ENCODE measurements around the gene RGS14. TPM values are rescaled to one million over a fixed set of nuclear protein-coding genes. Genes with fewer than 3 reads are reported as not detected.

Gene RGS14
- total RNA-seq, 2 experiments from 2014 or later = 124 to 132 TPM

DNA sequence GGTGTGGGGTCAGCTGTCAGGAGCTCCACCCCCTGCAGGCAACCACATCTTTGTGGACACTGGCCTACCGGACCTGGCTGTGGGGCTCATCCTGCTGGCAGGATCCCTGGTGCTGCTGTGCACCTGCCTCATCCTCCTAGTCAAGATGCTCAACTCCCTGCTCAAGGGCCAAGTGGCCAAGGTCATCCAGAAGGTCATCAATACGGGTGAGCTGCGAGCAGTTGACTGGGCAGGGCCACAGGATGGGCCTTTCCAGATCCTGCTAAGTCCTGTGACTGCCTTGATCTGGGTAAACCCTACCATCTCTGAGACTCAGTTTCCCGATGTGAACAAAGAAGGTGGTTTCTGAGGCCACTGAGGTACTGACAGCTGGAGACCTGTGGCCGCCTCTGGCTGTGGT lies 36.3 kb downstream of the RGS14 start:
- Mint-ChIP-seq H3K27me3 (peaks cover 4% of the 10 kb centered on the region), H3K9me3 (no peaks in the 10 kb centered on the region), H3K4me3 (no peak overlapping the region), H3K27ac (no peak overlapping the region), H3K4me1 (peaks cover 25% of the 10 kb centered on the region), H3K36me3 (ENCODE audit: low read depth) (no peaks in the 10 kb centered on the region)
- ChIA-PET POLR2A (no interaction called here), CTCF (interaction anchor here (1.2 to 53.2 kb wide), 4 partner anchors 8 to 65 kb away, joined by 3 to 1643 read pairs (median 80); partner anchors contain the start of genes DBN1, PFN3 and PRR7)
- DNase-seq = no peak

DNA sequence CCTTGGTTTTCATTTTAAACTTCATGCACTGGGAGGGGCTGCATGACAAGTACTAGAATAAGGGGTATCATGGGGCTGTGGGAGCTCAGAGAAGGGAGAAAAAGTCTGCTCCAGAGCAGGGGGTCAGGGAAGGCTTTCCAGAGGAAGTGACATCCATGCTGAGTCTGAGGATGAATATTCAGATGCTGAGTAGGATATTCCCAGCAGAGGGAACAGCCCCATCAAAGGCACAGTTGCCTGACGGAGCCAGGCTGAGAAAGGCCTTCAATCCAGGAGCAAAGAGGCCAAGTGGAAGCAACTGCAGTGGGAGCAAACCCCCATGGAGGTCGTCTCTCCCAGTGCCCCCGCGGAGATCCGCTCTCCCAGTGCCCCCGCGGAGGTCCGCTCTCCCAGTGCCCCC lies 38.4 kb downstream of the RGS14 start:
- ChIA-PET POLR2A (no interaction called here), CTCF (interaction anchor here (1.0 to 53.2 kb wide), 3 partner anchors 8 to 97 kb away, joined by 3 to 1643 read pairs (median 4); partner anchors contain the start of genes DBN1 and PRR7)
- no peak for DNase-seq
- Mint-ChIP-seq H3K27me3 (peaks cover 4% of the 10 kb centered on the region), H3K36me3 (ENCODE audit: low read depth) (no peaks in the 10 kb centered on the region), H3K4me1 (peaks cover 5% of the 10 kb centered on the region), H3K4me3 (no peak overlapping the region), H3K27ac (no peak overlapping the region), H3K9me3 (no peaks in the 10 kb centered on the region)

DNA sequence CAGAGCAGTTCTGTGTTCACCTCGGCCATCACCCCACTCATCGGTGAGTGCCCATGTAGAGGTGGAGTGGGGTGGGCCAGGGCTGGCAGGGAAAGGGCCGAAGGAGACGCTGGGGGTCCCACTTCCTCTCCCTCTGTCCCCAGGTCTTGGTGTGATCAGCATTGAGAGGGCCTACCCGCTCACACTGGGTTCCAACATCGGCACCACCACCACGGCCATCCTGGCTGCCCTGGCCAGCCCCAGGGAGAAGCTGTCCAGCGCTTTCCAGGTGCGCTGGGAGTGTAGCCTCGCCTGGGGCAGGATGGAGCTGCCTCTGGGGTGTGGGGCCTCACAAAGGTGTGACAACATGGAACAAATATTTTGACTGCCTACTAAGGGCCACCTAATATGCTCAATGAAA lies 39.1 kb downstream of the RGS14 start:
- Mint-ChIP-seq H3K27ac (no peak overlapping the region), H3K4me1 (peaks cover under 1% of the 10 kb centered on the region), H3K36me3 (ENCODE audit: low read depth) (no peaks in the 10 kb centered on the region), H3K27me3 (peaks cover 12% of the 10 kb centered on the region), H3K4me3 (no peak overlapping the region), H3K9me3 (no peaks in the 10 kb centered on the region)
- ChIA-PET CTCF (interaction anchor here (1.1 to 53.2 kb wide), 2 partner anchors 11 to 62 kb away, joined by 3 to 1643 read pairs; partner anchors contain the start of genes DBN1 and PRR7), POLR2A (no interaction called here)
- DNase-seq = no peak

DNA sequence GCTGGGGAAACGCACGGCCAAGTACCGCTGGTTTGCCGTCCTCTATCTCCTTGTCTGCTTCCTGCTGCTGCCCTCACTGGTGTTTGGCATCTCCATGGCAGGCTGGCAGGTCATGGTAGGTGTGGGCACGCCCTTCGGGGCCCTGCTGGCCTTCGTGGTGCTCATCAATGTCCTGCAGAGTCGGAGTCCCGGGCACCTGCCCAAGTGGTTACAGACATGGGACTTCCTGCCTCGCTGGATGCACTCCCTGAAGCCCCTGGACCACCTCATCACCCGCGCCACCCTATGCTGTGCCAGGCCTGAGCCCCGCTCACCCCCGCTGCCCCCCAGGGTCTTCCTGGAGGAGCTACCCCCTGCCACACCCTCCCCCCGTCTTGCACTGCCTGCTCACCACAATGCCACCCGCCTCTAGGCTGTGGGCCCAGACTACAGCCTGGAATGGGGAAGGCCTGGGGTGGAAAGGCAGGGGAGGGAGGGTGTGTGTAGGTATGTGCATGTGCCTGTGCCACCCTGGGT lies 40.2 kb downstream of the RGS14 start:
- CTCF ChIA-PET = interaction anchor here (1.0 to 53.2 kb wide), 3 partner anchors 9 to 61 kb away, joined by 3 to 1643 read pairs (median 3); partner anchors contain the start of genes DBN1 and PRR7
- Mint-ChIP-seq H3K4me1 (peaks cover 12% of the 10 kb centered on the region), H3K4me3 (no peak overlapping the region), H3K27ac (no peak overlapping the region), H3K9me3 (no peaks in the 10 kb centered on the region), H3K27me3 (peaks cover 23% of the 10 kb centered on the region), H3K36me3 (ENCODE audit: low read depth) (no peaks in the 10 kb centered on the region)
- POLR2A ChIA-PET = no interaction called here
- no peak for DNase-seq

DNA sequence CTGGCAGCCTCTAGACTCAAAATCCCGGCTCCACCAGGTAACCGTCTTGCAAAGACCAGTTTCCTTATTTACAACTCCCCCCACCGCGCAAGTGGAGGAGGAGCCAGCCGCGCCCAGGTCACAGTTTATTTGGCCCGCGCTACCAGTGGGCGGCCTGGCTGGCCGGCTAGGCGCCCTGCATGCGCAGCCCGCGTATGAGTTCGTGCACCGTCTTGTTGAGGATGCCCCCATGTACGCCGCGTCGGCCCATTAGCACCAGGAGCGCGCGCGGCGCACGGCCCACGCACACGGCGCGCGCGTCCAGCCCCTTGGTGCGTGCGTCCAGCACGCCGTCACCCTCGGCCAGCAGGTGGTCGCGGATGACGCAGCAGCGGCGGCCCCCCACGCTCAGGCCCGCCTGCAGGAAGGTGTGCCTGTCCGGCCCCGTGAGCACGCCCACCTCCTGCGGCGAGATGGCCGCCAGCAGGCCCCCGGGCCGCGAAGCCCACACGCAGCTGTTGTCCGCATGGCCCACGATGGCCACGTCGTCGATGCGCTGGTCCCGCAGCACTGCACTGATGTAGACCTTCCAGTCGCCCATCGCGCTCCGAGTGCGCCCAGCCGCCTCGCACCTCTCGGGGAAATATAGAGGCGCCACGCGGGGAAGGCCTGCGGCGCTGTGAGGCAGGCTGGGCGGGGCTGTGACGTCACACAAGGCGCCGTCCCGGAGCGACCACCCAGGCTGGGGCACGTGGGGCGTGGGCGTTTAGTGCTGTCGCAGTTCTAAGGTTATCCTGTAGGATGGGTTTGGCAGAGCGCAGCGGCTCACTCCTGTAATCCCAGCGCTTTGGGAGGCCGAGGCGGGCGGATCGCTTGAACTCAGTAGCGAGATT lies 42.5 kb downstream of the RGS14 start, which contains the start of gene PFN3:
Gene PFN3 (minus strand): TSS at position 665 of the 872 bp plus-strand sequence. CDS start 85 bp downstream, at position 580.
- H3K27me3 Mint-ChIP-seq = peaks cover 27% of the 10 kb centered on the region
- no peak within 1 kb of the TSS for H3K4me3 Mint-ChIP-seq
- peaks cover 27% of the 10 kb centered on the region for H3K4me1 Mint-ChIP-seq
- no peak for DNase-seq
- H3K27ac Mint-ChIP-seq = no peak within 1 kb of the TSS
- no peaks in the 10 kb centered on the region for H3K36me3 Mint-ChIP-seq (ENCODE audit: low read depth)
- POLR2A ChIA-PET = no interaction called here
- H3K9me3 Mint-ChIP-seq = no peaks in the 10 kb centered on the region
- CTCF ChIA-PET = interaction anchor here (4.4 to 53.2 kb wide), 5 partner anchors 9 to 286 kb away, joined by 19 to 1643 read pairs (median 156); partner anchors contain the start of genes DBN1, GRK6 and PRR7

DNA sequence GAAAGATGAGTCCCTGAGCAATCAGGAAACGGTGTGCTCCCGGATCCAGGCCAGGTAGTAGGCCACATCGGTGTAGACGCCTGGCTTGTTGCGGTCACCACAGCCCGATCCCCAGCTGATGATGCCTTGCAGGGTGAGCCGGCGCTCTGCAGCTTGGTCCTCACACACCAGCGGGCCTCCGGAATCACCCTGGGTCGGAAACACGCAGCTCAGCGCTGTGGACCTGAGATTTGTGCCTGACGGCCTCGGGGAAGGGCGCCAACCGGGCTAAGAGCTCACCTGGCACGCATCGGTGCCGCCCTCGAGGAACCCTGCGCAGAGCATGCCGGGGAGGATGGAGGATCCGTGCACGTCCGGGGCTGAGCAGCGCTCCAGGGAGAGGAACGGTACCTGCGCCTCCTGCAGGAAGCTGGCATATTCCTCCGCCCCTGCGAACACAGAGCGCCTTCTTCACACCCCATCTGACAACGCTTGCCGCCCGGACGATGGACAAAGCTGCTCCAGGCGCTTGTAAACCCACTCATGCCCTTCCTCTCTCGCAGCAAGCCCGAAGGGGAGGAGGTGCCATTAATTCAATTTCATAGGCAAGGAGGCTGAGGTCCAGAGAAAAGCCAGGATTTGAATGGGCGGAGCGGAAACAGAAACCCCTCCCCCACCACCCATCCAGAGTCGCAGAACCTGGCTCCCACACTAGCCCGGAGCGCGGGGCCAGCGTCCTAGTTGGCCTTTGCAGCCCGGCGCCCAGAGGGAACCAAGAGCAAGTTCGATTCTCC lies 44.7 kb downstream of the RGS14 start:
- H3K9me3 Mint-ChIP-seq = no peaks in the 10 kb centered on the region
- ChIA-PET POLR2A (interaction anchor here (0.6 kb wide), 1 partner anchor 270 kb away, joined by 3 read pairs; no protein-coding TSS in a partner anchor), CTCF (interaction anchor here (0.5 to 53.2 kb wide), 22 partner anchors 11 to 288 kb away, joined by 3 to 1643 read pairs (median 6); partner anchors contain the start of genes DBN1, GRK6, LMAN2 and PDLIM7)
- peak overlapping the region; percentile 74 for H3K27ac Mint-ChIP-seq
- no peaks in the 10 kb centered on the region for H3K36me3 Mint-ChIP-seq (ENCODE audit: low read depth)
- peaks cover 36% of the 10 kb centered on the region for H3K4me1 Mint-ChIP-seq
- peak overlapping the region; percentile 64 for H3K4me3 Mint-ChIP-seq
- DNase-seq = peak; percentile 75
- H3K27me3 Mint-ChIP-seq = peaks cover 28% of the 10 kb centered on the region

DNA sequence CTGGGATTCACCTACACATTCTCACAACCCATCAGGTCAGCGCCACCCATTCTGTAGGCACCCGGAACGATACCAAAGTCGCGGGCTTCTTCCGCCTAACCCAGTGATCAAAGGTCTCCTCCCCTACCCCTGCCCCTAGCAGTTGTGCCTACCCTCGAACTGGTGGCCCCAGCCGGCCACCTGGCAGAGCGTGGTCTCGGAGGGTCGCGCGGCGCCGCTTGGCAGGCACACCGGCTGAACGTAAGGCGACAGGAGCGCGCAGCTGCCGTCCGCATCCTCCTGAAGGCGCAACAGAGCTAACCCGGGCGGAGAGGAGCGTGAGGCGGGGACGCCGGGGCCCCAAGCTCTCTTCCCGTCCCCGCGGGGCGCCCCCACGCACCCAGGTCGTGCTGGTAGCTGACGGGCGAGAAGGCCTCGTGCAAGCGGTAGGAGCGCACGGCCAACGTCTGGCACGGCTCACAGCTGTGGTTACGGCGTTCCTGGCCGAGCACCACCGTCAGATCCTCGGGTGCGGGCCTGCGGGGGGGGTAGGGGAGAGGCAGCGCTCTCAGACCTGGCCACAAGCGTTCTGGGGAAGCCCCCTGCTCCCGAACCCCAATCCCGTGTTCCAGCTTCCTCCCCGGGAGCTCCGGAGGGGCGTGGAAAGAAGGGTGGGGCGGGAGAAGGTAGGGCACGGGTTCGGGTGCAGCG lies 45.5 kb downstream of the RGS14 start:
- Mint-ChIP-seq H3K4me3 (peak overlapping the region; percentile 64), H3K4me1 (peaks cover 36% of the 10 kb centered on the region), H3K27me3 (peaks cover 30% of the 10 kb centered on the region), H3K27ac (peak overlapping the region; percentile 74), H3K9me3 (no peaks in the 10 kb centered on the region), H3K36me3 (ENCODE audit: low read depth) (no peaks in the 10 kb centered on the region)
- DNase-seq = peak; percentile 39
- ChIA-PET POLR2A (interaction anchor here (1.4 kb wide), 1 partner anchor 42 kb away, joined by 4 read pairs; no protein-coding TSS in a partner anchor), CTCF (interaction anchor here (0.7 to 53.2 kb wide), 27 partner anchors 7 to 289 kb away, joined by 3 to 1643 read pairs (median 6); partner anchors contain the start of genes DBN1, GRK6, LMAN2 and PRR7)

DNA sequence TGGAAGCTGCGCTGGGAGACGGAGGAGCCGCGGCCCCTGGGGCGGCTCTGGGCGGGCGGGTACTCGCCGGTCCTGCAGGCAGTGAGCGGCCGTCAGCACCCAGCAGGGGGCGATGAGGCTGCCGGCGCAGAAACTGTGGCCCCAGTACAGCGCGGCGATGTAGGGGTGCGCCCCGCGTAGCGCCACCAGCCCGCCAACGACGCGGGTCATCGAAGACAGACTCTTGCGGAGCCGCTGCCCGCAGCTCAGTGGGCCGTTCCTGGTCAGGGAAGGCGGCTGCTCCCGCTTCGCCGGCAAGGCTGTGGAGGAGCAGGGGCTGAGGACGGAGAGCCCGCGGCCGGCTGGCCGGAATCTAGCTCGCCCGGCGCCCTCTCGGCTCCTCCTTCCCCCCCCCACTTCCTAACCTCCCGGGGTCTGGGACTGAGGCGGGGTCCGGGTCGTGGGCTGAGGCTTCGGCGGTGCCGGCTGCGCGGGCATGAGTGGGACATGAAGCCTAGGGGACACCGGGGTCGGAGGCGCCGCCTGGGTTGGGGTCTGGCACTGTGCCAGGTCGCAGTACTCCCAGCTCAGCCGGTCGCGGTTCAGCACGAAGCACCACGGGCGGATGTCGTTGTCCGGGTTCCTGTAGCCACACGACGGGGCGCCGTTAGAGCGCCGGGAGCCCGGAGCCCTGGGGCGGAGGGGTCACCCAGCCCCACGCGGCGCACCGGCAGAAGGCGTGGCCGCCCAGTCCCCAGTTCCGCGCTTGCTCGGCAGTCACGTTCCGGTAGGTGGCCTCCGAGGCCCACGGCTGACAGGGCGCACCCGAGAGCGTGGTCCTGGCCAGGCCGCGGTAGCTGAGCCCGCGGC lies 46.3 kb downstream of the RGS14 start:
- ChIA-PET CTCF (interaction anchor here (0.6 to 53.2 kb wide), 38 partner anchors 8 to 450 kb away, joined by 3 to 1643 read pairs (median 4); partner anchors contain the start of genes DBN1, FGFR4, GRK6 and LMAN2), POLR2A (interaction anchor here (0.7 to 1.4 kb wide), 3 partner anchors 41 to 48 kb away, joined by 3 to 4 read pairs (median 4); no protein-coding TSS in a partner anchor)
- Mint-ChIP-seq H3K4me3 (peak overlapping the region; percentile 64), H3K4me1 (peaks cover 36% of the 10 kb centered on the region), H3K36me3 (ENCODE audit: low read depth) (no peaks in the 10 kb centered on the region), H3K27me3 (peaks cover 30% of the 10 kb centered on the region), H3K27ac (peak overlapping the region; percentile 36), H3K9me3 (no peaks in the 10 kb centered on the region)
- peak; percentile 87 for DNase-seq

DNA sequence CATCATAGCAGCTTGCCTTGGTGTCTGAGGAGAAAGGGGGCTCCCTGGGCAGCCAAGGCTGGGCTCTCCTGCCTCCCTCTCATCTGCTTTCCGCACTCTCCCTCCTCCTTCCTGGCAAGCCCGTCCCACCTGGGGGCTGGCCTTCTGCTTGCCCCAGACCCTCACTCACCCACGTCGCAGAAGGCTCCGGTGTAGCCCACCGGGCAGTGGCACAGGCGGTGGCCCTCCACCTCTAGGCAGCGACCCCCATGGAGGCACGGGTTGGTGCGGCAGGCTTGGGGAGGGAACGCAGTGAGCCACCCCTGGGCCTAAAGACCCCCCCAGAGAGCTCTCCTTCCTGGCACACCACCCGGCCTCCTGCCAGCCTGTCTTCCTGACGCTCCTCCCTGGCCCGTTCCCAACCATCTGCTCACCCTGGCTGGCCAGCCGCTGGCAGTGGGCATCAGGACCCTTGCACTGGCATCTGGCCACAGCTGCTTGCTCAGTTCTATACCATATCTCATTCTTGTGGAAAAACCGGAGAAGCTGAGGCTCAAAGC lies 47.0 kb downstream of the RGS14 start:
- Mint-ChIP-seq H3K9me3 (no peaks in the 10 kb centered on the region), H3K4me1 (peaks cover 39% of the 10 kb centered on the region), H3K36me3 (ENCODE audit: low read depth) (no peaks in the 10 kb centered on the region), H3K27me3 (peaks cover 30% of the 10 kb centered on the region), H3K27ac (peak overlapping the region; percentile 50), H3K4me3 (peak overlapping the region; percentile 41)
- no peak for DNase-seq
- ChIA-PET POLR2A (interaction anchor here (0.7 to 1.4 kb wide), 3 partner anchors 40 to 48 kb away, joined by 3 to 4 read pairs (median 4); no protein-coding TSS in a partner anchor), CTCF (interaction anchor here (0.6 to 53.2 kb wide), 33 partner anchors 9 to 449 kb away, joined by 3 to 1643 read pairs (median 5); partner anchors contain the start of genes DBN1, FGFR4, GRK6 and LMAN2)

DNA sequence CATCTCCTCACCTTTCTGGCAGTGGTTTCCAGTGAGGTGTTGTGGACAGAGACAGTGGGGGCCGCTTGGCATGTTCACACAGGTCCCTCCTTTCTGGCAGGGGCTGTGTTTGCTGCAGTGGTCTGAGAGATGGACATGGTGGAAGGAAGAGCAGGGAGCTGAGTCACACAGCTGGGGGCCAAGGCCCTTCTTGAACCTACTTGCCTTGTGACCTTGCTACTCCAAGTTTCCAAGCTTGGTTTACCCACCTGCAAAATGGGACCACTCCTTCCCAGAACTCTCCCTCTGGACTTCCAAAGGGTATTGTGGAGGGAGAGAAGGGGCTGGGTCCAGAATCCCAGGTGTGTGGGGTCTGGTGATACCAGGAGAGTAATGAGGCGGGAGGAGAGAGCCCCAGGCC lies 47.6 kb downstream of the RGS14 start:
- DNase-seq = no peak
- H3K36me3 Mint-ChIP-seq (ENCODE audit: low read depth) = no peaks in the 10 kb centered on the region
- no peak overlapping the region for H3K27ac Mint-ChIP-seq
- H3K27me3 Mint-ChIP-seq = peaks cover 30% of the 10 kb centered on the region
- H3K4me3 Mint-ChIP-seq = peak overlapping the region; percentile 41
- no peaks in the 10 kb centered on the region for H3K9me3 Mint-ChIP-seq
- H3K4me1 Mint-ChIP-seq = peaks cover 39% of the 10 kb centered on the region
- POLR2A ChIA-PET = no interaction called here
- CTCF ChIA-PET = interaction anchor here (0.9 to 53.2 kb wide), 9 partner anchors 14 to 105 kb away, joined by 3 to 1643 read pairs (median 6); partner anchors contain the start of genes DBN1, GRK6 and PRR7

Data from activated CD4-positive, alpha-beta T cell treated with anti-CD3 and anti-CD28 coated beads, Interleukin-2, amount 10 ng/mL, durations not matched to agents 7 days and 5 days (primary cell).